Cardiac muscle cell (in vitro differentiated cells and primary cell): ENCODE measurements around the gene CCDC85C. TPM values are rescaled to one million over a fixed set of nuclear protein-coding genes. Genes with fewer than 3 reads are reported as not detected.

Source experiments
- DNase-seq, 2 donors: peaks; one replicate each; pipeline versions ENCODE4 v3.0.0 to v3.0.0-alpha.2; 2010 to 2017; ENCODE audit warnings: low read depth in 1 of 2, low spot score in 1 of 2
- H3K27ac ChIP-seq: fragments of 200-600 bp; sonication (generic); 2 replicates; pipeline ENCODE4 v1.5.1; 2016
- H3K27me3 ChIP-seq: fragments of 200-600 bp; sonication (generic); 2 replicates; pipeline ENCODE4 v1.6.0; 2016; ENCODE audit warnings: control low read depth
- H3K36me3 ChIP-seq: fragments of 200-600 bp; sonication (generic); 2 replicates; pipeline ENCODE4 v1.5.1; 2016; ENCODE audit warnings: control low read depth
- H3K4me1 ChIP-seq: fragments of 200-600 bp; sonication (generic); 2 replicates; pipeline ENCODE4 v1.8.1; 2017; ENCODE audit warnings: low read depth, mild to moderate bottlenecking, mixed run types
- H3K4me3 ChIP-seq: fragments of 200-600 bp; sonication (generic); 2 replicates; pipeline ENCODE4 v1.5.1; 2016; ENCODE audit warnings: mild to moderate bottlenecking
- H3K9me3 ChIP-seq: fragments of 200-600 bp; sonication (generic); 2 replicates; pipeline ENCODE4 v1.5.1; 2017; ENCODE audit warnings: low read depth, mild to moderate bottlenecking, control low read depth
- CTCF ChIP-seq: IDR thresholded peaks from 2 replicates; pipeline ENCODE4 v1.5.1; 2012; ENCODE audit warnings: low read depth, mild to moderate bottlenecking, low read length
- polyA plus RNA-seq: library from polyadenylated mRNA; unstranded; fragments of >200 nt; fragmentation: Nextera tagmentation; extraction: Ambion mirVana; gene quantifications from 2 replicates; pipeline ENCODE4 v1.2.1, GENCODE V29; 2016
- total RNA-seq: library from RNA; depleted of rRNA; stranded (reverse); fragments of >200 nt; gene quantifications from 2 replicates; pipeline ENCODE4 v1.2.3, GENCODE V29; 2016

Gene CCDC85C
- total and polyA plus RNA-seq, 2 experiments from 2014 or later, result 39.6 to 45.7 TPM

GRCh38 chr14:99633918-99634317 lies 29.9 kb upstream of the CCDC85C start:
- no peaks in the 10 kb centered on the region for H3K4me1 ChIP-seq
- H3K27me3 ChIP-seq, result no peaks in the 10 kb centered on the region
- no peak for DNase-seq
- H3K27ac ChIP-seq, result no peak overlapping the region
- no peaks in the 10 kb centered on the region for H3K9me3 ChIP-seq
- no peaks in the 10 kb centered on the region for H3K36me3 ChIP-seq
- H3K4me3 ChIP-seq, result no peak overlapping the region
- no peak for TF ChIP-seq CTCF

- DNase-seq, result no peak
- no peak for TF ChIP-seq CTCF
- H3K27me3 ChIP-seq, result no peaks in the 10 kb centered on the region
- no peaks in the 10 kb centered on the region for H3K4me1 ChIP-seq
- no peaks in the 10 kb centered on the region for H3K36me3 ChIP-seq
- no peak overlapping the region for H3K27ac ChIP-seq
- no peak overlapping the region for H3K4me3 ChIP-seq
- H3K9me3 ChIP-seq, result no peaks in the 10 kb centered on the region
Observed at GRCh38 chr14:99633141-99633540, 29.1 kb upstream of the CCDC85C start.

- Histone ChIP-seq H3K9me3 (no peaks in the 10 kb centered on the region), H3K27ac (no peak overlapping the region), H3K27me3 (no peaks in the 10 kb centered on the region), H3K4me3 (no peak overlapping the region), H3K36me3 (no peaks in the 10 kb centered on the region), H3K4me1 (no peaks in the 10 kb centered on the region)
- no peak for DNase-seq
- TF ChIP-seq CTCF, result no peak
Observed at GRCh38 chr14:99632410-99633035, 28.5 kb upstream of the CCDC85C start.

- Histone ChIP-seq H3K4me1 (no peaks in the 10 kb centered on the region), H3K36me3 (no peaks in the 10 kb centered on the region), H3K27ac (no peak overlapping the region), H3K27me3 (no peaks in the 10 kb centered on the region), H3K9me3 (no peaks in the 10 kb centered on the region), H3K4me3 (no peak overlapping the region)
- TF ChIP-seq CTCF, result no peak
- DNase-seq, result no peak
Observed at GRCh38 chr14:99630202-99630601, 26.2 kb upstream of the CCDC85C start.

GRCh38 chr14:99628887-99629618 lies 25.0 kb upstream of the CCDC85C start:
- TF ChIP-seq CTCF, result peak; percentile 99
- DNase-seq, result peak; percentile 72 to 83

More at GRCh38 chr14:99628887-99629618, 25.0 kb upstream of the CCDC85C start:
- H3K4me3 ChIP-seq, result no peak overlapping the region
- H3K27me3 ChIP-seq, result no peaks in the 10 kb centered on the region
- no peaks in the 10 kb centered on the region for H3K9me3 ChIP-seq
- no peaks in the 10 kb centered on the region for H3K36me3 ChIP-seq
- H3K4me1 ChIP-seq, result no peaks in the 10 kb centered on the region
- no peak overlapping the region for H3K27ac ChIP-seq
